Mononuclear cell (primary cell): ENCODE results near the gene ARHGAP22. TPM values are rescaled to one million over a fixed set of nuclear protein-coding genes. Genes with fewer than 3 reads are reported as not detected.
"Not testable (repeated sequence)": the region's sequence is repeated elsewhere in the genome, so short reads cannot be mapped to it uniquely, and the experiment has no call there.

Source experiments
- H3K27me3 ChIP-seq: 2 replicates; pipeline ENCODE4 v1.6.0; 2011; ENCODE audit warnings: low read length, control low read depth; ENCODE audit not compliant: insufficient read depth
- H3K4me1 ChIP-seq: 2 replicates; pipeline ENCODE4 v1.5.1; 2011; ENCODE audit warnings: mild to moderate bottlenecking, low read length, control low read depth; ENCODE audit not compliant: insufficient read depth
- H3K4me3 ChIP-seq: 2 replicates; pipeline ENCODE4 v1.5.1; 2011; ENCODE audit warnings: mild to moderate bottlenecking, low read length, moderate library complexity
- H3K9me3 ChIP-seq: 2 replicates; pipeline ENCODE4 v1.5.1; 2011; ENCODE audit warnings: low read depth, mild to moderate bottlenecking, control low read depth, low read length
- total RNA-seq: library from RNA; depleted of rRNA; stranded (reverse); fragments of >200 nt; gene quantifications from one replicate; pipeline ENCODE4 v1.2.3, GENCODE V29; 2012

Gene ARHGAP22
- total RNA-seq, 1 donor, result 1.2 TPM

DNA sequence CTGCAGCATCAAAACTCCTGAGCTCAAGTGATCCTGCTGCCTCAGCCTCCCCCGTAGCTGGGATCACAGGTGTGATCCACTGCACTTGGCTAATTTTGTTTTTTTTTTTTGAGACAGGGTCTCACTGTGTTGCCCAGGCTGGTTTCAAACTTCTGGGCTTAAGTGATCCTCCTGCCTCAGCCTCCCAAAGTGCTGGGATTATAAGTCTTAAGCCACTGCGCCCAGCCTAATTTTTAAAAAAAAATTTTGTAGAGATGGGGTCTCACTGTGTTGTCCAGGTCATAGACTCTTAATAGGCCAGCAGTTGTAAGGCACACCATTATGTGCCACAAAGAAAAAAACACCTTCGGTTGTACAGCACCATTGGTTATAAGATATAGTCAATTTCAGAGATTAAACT lies 176.0 kb downstream of the ARHGAP22 start:
- Histone ChIP-seq H3K27me3 (no peaks in the 10 kb centered on the region), H3K4me3 (no peak overlapping the region), H3K4me1 (no peaks in the 10 kb centered on the region), H3K9me3 (no peaks in the 10 kb centered on the region)

GRCh38 chr10:48423884-48424283 lies 181.0 kb downstream of the ARHGAP22 start:
- H3K27me3 ChIP-seq, result no peaks in the 10 kb centered on the region
- H3K4me3 ChIP-seq, result no peak overlapping the region
- H3K9me3 ChIP-seq, result no peaks in the 10 kb centered on the region
- H3K4me1 ChIP-seq, result no peaks in the 10 kb centered on the region

DNA sequence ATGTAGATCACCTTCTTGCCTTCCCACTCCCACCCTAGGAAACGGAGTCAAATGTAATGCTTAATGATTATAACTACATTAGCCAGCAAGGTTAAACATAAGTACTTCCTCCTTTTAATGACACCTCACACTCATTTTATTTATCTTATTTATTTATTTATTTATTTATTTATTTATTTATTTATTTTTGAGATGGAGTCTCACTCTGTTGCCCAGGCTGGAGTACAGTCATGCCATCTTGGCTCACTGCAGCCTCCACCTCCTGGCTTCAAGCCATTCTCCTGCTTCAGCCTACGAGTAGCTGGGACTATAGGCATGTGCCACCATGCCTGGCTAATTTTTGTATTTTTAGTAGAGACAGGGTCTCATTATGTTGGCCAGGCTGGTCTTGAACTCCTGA lies 183.0 kb downstream of the ARHGAP22 start:
- H3K27me3 ChIP-seq, H3K4me3 ChIP-seq, H3K4me1 ChIP-seq, H3K9me3 ChIP-seq: not testable (repeated sequence)

GRCh38 chr10:48419714-48420113 lies 185.2 kb downstream of the ARHGAP22 start:
- Histone ChIP-seq H3K4me1 (no peaks in the 10 kb centered on the region), H3K27me3 (no peaks in the 10 kb centered on the region), H3K9me3 (no peaks in the 10 kb centered on the region), H3K4me3 (no peak overlapping the region)

GRCh38 chr10:48418189-48418788 lies 186.6 kb downstream of the ARHGAP22 start:
- Histone ChIP-seq H3K4me1 (no peaks in the 10 kb centered on the region), H3K4me3 (no peak overlapping the region), H3K9me3 (no peaks in the 10 kb centered on the region), H3K27me3 (no peaks in the 10 kb centered on the region)

DNA sequence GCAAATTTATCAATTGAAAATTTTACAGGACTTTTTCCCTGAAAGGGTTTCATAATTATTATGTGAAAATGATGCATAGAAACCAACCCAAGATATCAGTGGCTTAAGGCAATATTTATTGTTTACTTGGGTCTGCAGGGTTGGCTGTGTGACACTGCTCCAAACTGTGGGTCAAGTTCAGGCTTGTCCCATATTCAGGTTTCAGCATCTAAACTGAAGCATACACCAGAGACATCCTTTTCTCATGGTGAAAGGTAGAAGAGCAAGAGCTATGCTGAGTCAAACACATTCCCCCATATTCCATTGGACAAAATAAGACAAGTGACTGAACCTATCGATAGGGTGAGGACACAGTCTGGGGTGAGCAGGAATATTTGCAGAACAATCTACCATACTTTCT lies 187.5 kb downstream of the ARHGAP22 start:
- no peaks in the 10 kb centered on the region for H3K27me3 ChIP-seq
- no peaks in the 10 kb centered on the region for H3K4me1 ChIP-seq
- H3K4me3 ChIP-seq, result no peak overlapping the region
- H3K9me3 ChIP-seq, result no peaks in the 10 kb centered on the region

GRCh38 chr10:48416584-48417232 lies 188.2 kb downstream of the ARHGAP22 start:
- no peak overlapping the region for H3K4me3 ChIP-seq
- H3K27me3 ChIP-seq, result no peaks in the 10 kb centered on the region
- no peaks in the 10 kb centered on the region for H3K4me1 ChIP-seq
- no peaks in the 10 kb centered on the region for H3K9me3 ChIP-seq

GRCh38 chr10:48414778-48415177 lies 190.1 kb downstream of the ARHGAP22 start:
- Histone ChIP-seq H3K4me3 (no peak overlapping the region), H3K4me1 (no peaks in the 10 kb centered on the region), H3K9me3 (no peaks in the 10 kb centered on the region), H3K27me3 (no peaks in the 10 kb centered on the region)

GRCh38 chr10:48414160-48414559 lies 190.7 kb downstream of the ARHGAP22 start:
- Histone ChIP-seq H3K4me3 (no peak overlapping the region), H3K9me3 (no peaks in the 10 kb centered on the region), H3K27me3 (no peaks in the 10 kb centered on the region), H3K4me1 (no peaks in the 10 kb centered on the region)

GRCh38 chr10:48412933-48413332 lies 191.9 kb downstream of the ARHGAP22 start:
- Histone ChIP-seq H3K9me3 (no peaks in the 10 kb centered on the region), H3K27me3 (no peaks in the 10 kb centered on the region), H3K4me3 (no peak overlapping the region), H3K4me1 (no peaks in the 10 kb centered on the region)

DNA sequence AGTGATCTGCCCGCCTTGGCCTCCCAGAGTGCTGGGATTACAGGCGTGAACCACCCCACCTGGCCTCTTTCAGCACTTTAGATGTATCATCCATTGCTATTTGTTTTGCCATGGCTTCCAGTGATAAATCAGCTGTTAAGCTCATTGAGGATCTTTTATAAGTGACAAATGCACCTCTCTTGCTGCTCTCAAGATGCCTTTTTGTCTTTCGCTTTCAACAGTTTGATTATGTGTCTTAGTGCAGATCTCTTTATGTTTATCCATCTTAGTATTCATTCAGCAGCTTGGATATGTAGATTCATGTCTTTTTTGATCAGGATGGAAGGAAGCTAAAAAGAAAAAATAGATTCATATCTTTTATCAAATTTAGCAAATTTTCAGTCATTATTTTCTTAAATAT lies 192.8 kb downstream of the ARHGAP22 start:
- Histone ChIP-seq H3K4me3 (no peak overlapping the region), H3K27me3 (no peaks in the 10 kb centered on the region), H3K9me3 (no peaks in the 10 kb centered on the region), H3K4me1 (no peaks in the 10 kb centered on the region)

DNA sequence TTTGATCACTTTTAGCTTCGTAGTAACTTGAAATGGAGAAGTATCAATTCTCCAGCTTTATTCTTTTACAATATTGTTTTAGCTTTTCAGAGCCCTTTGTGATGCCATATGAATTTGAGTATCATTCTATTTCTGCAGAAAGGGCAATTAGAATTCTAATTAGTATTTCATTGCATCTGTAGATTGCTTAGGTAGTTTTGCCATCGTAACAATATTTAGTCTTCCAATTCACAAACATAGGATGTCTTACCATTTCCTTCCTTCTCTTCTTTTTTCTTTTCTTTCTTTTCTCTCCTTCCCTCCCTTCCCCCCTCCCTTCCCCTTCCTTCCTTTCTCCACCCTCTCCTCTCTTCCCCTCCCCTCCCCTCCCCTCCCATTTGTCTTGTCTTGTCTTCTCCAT lies 193.4 kb downstream of the ARHGAP22 start:
- H3K27me3 ChIP-seq, result no peaks in the 10 kb centered on the region
- no peaks in the 10 kb centered on the region for H3K4me1 ChIP-seq
- no peak overlapping the region for H3K4me3 ChIP-seq
- no peaks in the 10 kb centered on the region for H3K9me3 ChIP-seq

- Histone ChIP-seq H3K4me1 (peaks cover 7% of the 10 kb centered on the region), H3K9me3 (no peaks in the 10 kb centered on the region), H3K27me3 (no peaks in the 10 kb centered on the region), H3K4me3 (no peak overlapping the region)
These were observed 194.4 kb downstream of the ARHGAP22 start for GRCh38 chr10:48410503-48410902.

- Histone ChIP-seq H3K27me3 (no peaks in the 10 kb centered on the region), H3K4me3 (no peak overlapping the region), H3K9me3 (no peaks in the 10 kb centered on the region), H3K4me1 (peaks cover 13% of the 10 kb centered on the region)
These were observed 198.2 kb downstream of the ARHGAP22 start for GRCh38 chr10:48406658-48407057.

- Histone ChIP-seq H3K9me3 (no peaks in the 10 kb centered on the region), H3K4me1 (peaks cover 13% of the 10 kb centered on the region), H3K4me3 (no peak overlapping the region), H3K27me3 (no peaks in the 10 kb centered on the region)
These were observed 198.7 kb downstream of the ARHGAP22 start for GRCh38 chr10:48406204-48406603.

DNA sequence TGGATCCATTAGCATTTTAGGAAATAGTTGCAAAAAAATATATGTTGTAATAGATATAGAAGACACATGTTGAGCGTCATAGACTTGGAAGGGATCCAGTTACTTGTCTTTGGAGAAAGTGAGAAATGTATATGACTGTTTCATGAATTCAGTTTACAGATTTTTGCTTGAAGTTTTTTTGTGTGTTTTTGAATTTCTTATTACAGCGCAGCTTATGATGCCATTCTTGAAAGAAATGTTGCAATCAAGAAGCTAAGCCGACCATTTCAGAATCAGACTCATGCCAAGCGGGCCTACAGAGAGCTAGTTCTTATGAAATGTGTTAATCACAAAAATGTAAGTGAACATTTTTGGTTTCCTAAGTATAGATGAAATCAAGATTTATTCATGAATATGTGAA lies 200.2 kb downstream of the ARHGAP22 start:
- Histone ChIP-seq H3K4me1 (peaks cover 13% of the 10 kb centered on the region), H3K9me3 (no peaks in the 10 kb centered on the region), H3K4me3 (no peak overlapping the region), H3K27me3 (no peaks in the 10 kb centered on the region)
